NCI-H1417 (cell line): Measurements from ENCODE around the gene DHX34.
A peak's percentile ranks its signal among the peaks of the same experiment; 100 is the strongest.
"Not testable (repeated sequence)": the region's sequence is repeated elsewhere in the genome, so short reads cannot be mapped to it uniquely, and the experiment has no call there.

Source experiments
- DNase-seq, 3 experiments: peaks; one replicate each; lab custom pipeline; 2025; lab: John Stamatoyannopoulos, UW

DHX34 gene

GRCh38 chr19:47387623-47388022, 38.5 kb downstream of the DHX34 start:
- DNase-seq = not testable (repeated sequence)

- not testable (repeated sequence) for DNase-seq
Observed at GRCh38 chr19:47388721-47389120, 39.6 kb downstream of the DHX34 start.

- peak in 1 of 3 experiments; percentile 25 for DNase-seq
Observed at GRCh38 chr19:47389150-47389556, 40.0 kb downstream of the DHX34 start.

- DNase-seq = no peak
Observed at GRCh38 chr19:47390533-47391488, 41.7 kb downstream of the DHX34 start.

- peak; percentile 39 to 75 (median 50) for DNase-seq
Observed at GRCh38 chr19:47391510-47392223, 42.6 kb downstream of the DHX34 start.

- no peak for DNase-seq
Observed at GRCh38 chr19:47398707-47399597, 49.8 kb downstream of the DHX34 start.

GRCh38 chr19:47402504-47402903, 53.4 kb downstream of the DHX34 start:
- no peak for DNase-seq

- DNase-seq = no peak
Observed at GRCh38 chr19:47404334-47405196, 55.5 kb downstream of the DHX34 start.

GRCh38 chr19:47405197-47405550, 56.1 kb downstream of the DHX34 start:
- no peak for DNase-seq

GRCh38 chr19:47405854-47406417, 56.8 kb downstream of the DHX34 start:
- DNase-seq = no peak

GRCh38 chr19:47406711-47407416, 57.7 kb downstream of the DHX34 start:
- DNase-seq = peak in 1 of 3 experiments; percentile 11

GRCh38 chr19:47407417-47407774, 58.3 kb downstream of the DHX34 start:
- DNase-seq = peak in 2 of 3 experiments; percentile 12 to 30

GRCh38 chr19:47408156-47408938, 59.2 kb downstream of the DHX34 start:
- no peak for DNase-seq

GRCh38 chr19:47411101-47411500, 62.0 kb downstream of the DHX34 start:
- peak in 1 of 3 experiments; percentile 31 for DNase-seq

- DNase-seq = not testable (repeated sequence)
Observed at GRCh38 chr19:47411696-47412095, 62.6 kb downstream of the DHX34 start.

GRCh38 chr19:47413941-47414340, 64.8 kb downstream of the DHX34 start:
- DNase-seq = no peak

- DNase-seq = peak in 1 of 3 experiments; percentile 28
Observed at GRCh38 chr19:47414469-47414868, 65.4 kb downstream of the DHX34 start.

GRCh38 chr19:47415953-47416642, 67.0 kb downstream of the DHX34 start:
- no peak for DNase-seq

GRCh38 chr19:47416643-47416985, 67.5 kb downstream of the DHX34 start:
- DNase-seq = no peak
